ENCODE data around the gene ZNF688. TPM values are rescaled to one million over a fixed set of nuclear protein-coding genes. Genes with fewer than 3 reads are reported as not detected.
"Not testable (repeated sequence)": the region's sequence is repeated elsewhere in the genome, so short reads cannot be mapped to it uniquely, and the experiment has no call there.

ZNF688 gene
- total RNA-seq, 1 donor from 2014 or later: 9.2 TPM

DNA sequence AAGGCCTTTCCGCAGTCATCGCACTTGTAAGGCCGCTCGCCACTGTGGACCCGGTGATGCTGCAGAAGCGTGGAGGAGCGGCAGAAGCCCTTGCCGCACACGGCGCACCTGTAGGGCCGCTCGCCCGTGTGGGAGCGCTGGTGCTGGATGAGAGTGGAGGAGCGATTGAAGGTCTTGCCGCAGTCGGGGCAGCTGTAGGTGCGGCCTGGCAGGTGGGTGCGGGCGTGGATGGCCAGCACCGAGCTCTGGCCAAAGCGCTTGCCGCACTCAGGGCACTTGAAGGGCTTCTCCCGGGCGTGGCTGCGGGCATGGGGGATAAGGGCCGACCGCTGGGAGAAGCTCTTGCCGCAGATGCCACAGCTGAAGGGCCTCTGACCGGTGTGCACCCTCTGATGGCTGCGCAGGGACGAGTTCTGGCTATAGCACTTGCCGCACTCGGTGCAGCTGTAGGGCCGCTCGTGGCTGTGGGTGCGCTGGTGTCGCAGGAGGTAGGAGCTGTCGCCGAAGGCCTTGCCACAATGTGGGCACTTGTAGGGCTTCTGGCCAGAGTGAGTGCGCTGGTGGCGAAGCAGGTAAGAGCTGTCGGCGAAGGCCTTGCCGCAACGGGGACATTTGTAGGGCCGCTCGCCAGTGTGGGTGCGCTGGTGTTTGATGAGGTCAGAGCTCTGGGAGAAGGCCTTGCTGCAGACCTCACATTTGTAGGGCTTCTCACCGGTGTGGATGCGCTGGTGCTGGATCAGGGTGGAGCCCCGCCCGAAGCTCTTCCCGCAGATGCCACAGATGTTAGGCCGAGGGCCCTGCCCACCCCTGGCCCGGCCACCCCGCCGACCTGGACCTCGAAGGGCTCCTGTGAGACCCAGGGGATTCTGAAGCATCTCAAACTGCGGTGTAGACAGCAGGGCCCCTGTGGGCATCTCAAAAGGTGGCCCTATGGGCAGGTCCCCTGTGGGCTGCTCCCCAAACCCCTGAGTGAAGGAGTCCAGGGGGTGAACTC lies 46.6 kb downstream of the ZNF688 start:
- H3K36me3 ChIP-seq (ENCODE audit: control insufficient read depth, insufficient read depth, low read length): no peaks in the 10 kb centered on the region
- no peak for DNase-seq (ENCODE audit: low read depth)
- no peaks in the 10 kb centered on the region for H3K27me3 ChIP-seq (ENCODE audit: control insufficient read depth, insufficient read depth, low read length)
- no peak overlapping the region for H3K4me3 ChIP-seq (ENCODE audit: low read depth, low read length)
- TF ChIP-seq CTCF (IDR thresholded peaks at IDR 0.05; ENCODE audit: insufficient read depth, low read length, poor library complexity, severe bottlenecking): no peak

DNA sequence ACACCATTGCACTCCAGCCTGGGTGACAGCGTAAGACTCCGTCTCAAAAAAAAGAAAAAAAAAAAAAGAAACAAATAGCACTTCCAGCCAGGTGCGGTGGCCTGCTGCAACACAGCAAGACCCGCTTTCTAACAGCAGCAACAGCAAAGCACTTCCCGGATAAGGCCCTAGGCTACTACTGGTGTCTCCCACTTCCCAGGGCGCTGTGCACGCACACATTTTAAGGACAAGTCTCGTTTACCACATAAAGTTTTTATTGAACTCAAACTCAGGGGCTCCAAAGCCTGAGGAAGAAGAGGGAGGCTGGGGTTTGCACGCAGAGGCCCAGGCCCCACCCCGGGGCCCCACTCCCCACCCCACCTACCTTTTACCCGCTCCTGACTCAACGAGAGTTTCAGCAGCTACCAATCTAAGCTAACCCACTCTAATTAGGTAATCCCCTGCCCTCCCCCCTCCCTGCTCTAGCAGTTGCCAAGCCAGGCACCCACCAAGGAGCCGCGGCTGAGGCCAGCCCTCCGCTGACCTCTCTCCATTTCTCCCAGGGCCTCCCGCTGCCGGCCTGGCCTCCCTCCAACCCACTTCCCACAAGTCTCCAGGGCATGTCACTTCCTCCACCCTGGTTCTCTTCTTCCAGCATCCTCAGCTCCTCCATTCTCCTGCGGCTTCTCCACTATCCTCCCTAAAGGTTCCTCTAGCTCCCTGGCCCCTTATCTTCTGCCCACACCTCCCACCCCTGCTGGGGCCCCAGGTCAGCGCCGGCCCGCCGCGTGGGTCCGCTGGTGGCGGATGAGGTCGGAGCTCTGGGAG lies 47.5 kb downstream of the ZNF688 start:
- DNase-seq (ENCODE audit: low read depth): no peak
- no peak overlapping the region for H3K4me3 ChIP-seq (ENCODE audit: low read depth, low read length)
- no peaks in the 10 kb centered on the region for H3K36me3 ChIP-seq (ENCODE audit: control insufficient read depth, insufficient read depth, low read length)
- no peak for TF ChIP-seq CTCF (IDR thresholded peaks at IDR 0.05; ENCODE audit: insufficient read depth, low read length, poor library complexity, severe bottlenecking)
- H3K27me3 ChIP-seq (ENCODE audit: control insufficient read depth, insufficient read depth, low read length): no peaks in the 10 kb centered on the region

DNA sequence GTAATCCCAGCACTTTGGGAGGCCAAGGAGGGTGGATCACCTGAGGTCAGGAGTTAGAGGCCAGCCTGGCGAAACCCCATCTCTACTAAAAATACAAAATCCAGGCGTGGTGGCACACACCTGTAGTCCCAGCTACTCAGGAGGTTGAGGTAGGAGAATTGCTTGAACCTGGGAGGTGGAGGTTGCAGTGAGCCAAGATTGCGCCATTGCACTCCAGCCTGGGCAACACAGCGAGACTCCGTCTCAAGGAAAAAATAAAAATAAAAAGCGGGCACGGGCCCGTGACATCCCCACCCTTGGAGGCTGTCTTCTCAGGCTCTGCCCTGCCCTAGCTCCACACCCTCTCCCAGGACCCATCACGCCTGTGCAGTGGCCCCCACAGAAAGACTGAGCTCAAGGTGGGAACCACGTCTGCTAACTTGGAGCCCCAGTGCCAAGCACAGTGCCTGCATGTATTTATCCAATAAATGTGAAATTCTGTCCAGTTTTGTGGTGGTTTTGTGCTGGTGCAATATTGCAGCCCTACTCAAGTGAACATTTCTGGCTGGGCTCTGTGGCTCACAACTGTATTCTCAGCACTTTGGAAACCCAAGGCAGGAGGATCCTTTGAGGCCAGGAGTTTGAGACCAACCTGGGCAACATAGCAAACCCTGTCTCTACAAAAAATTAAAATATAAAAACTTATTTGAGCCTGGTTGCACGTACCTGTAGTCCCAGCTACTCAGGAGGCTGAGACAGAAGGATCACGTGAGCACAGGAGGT lies 48.6 kb downstream of the ZNF688 start:
- not testable (repeated sequence) for H3K4me3 ChIP-seq (ENCODE audit: low read depth, low read length); H3K27me3 ChIP-seq (ENCODE audit: control insufficient read depth, insufficient read depth, low read length); DNase-seq (ENCODE audit: low read depth); H3K36me3 ChIP-seq (ENCODE audit: control insufficient read depth, insufficient read depth, low read length)

GRCh38 chr16:30521873-30522641 lies 49.5 kb downstream of the ZNF688 start:
- H3K27me3 ChIP-seq (ENCODE audit: control insufficient read depth, insufficient read depth, low read length): no peaks in the 10 kb centered on the region

DNA sequence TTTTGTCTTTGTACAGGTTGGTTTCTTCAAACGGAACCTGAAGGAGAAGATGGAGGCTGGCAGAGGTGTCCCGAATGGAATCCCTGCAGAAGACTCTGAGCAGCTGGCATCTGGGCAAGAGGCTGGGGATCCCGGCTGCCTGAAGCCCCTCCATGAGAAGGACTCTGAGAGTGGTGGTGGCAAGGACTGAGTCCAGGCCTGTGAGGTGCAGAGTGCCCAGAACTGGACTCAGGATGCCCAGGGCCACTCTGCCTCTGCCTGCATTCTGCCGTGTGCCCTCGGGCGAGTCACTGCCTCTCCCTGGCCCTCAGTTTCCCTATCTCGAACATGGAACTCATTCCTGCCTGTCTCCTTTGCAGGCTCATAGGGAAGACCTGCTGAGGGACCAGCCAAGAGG lies 50.0 kb downstream of the ZNF688 start:
- Histone ChIP-seq H3K36me3 (ENCODE audit: control insufficient read depth, insufficient read depth, low read length) (no peaks in the 10 kb centered on the region), H3K4me3 (ENCODE audit: low read depth, low read length) (no peak overlapping the region), H3K27me3 (ENCODE audit: control insufficient read depth, insufficient read depth, low read length) (no peaks in the 10 kb centered on the region)
- TF ChIP-seq CTCF (IDR thresholded peaks at IDR 0.05; ENCODE audit: insufficient read depth, low read length, poor library complexity, severe bottlenecking): no peak
- DNase-seq (ENCODE audit: low read depth): no peak

More at GRCh38 chr16:30521873-30522641, 49.5 kb downstream of the ZNF688 start:
- H3K36me3 ChIP-seq (ENCODE audit: control insufficient read depth, insufficient read depth, low read length): no peaks in the 10 kb centered on the region
- H3K4me3 ChIP-seq (ENCODE audit: low read depth, low read length): no peak overlapping the region
- peak; percentile 55 for DNase-seq (ENCODE audit: low read depth)
- TF ChIP-seq CTCF (IDR thresholded peaks at IDR 0.05; ENCODE audit: insufficient read depth, low read length, poor library complexity, severe bottlenecking): no peak

Other genes with a start within 250 kb of the ZNF688 start
- gene CD2BP2, start 216.4 kb downstream of the ZNF688 start, total RNA-seq: 82.1 and 107 TPM in 2 replicates
- gene TBC1D10B, start 201.2 kb downstream of the ZNF688 start, total RNA-seq: 47.0 and 51.9 TPM in 2 replicates
- not detected in 2 replicates for gene MYL11, start 196.9 kb downstream of the ZNF688 start, total RNA-seq
- gene SEPTIN1, start 189.2 kb downstream of the ZNF688 start, total RNA-seq: 0.38 and 0.62 TPM in 2 replicates
- gene ZNF48, start 176.3 kb downstream of the ZNF688 start, total RNA-seq: 24.4 and 27.4 TPM in 2 replicates
- 10.3 and 16.7 TPM in 2 replicates for gene ZNF771, start 164.1 kb downstream of the ZNF688 start, total RNA-seq
- gene DCTPP1, start 141.7 kb downstream of the ZNF688 start, total RNA-seq: 42.1 and 50.5 TPM in 2 replicates
- 45.2 and 51.3 TPM in 2 replicates for gene SEPHS2, start 125.8 kb downstream of the ZNF688 start, total RNA-seq
- gene ITGAL, start 99.0 kb downstream of the ZNF688 start, total RNA-seq: 0.04 TPM in 1 of 2 replicates, not detected in the other
- gene ZNF768, start 45.1 kb downstream of the ZNF688 start, total RNA-seq: 50.9 and 59.5 TPM in 2 replicates
- 9.9 and 12.5 TPM in 2 replicates for gene ZNF747, start 36.9 kb downstream of the ZNF688 start, total RNA-seq
- gene ZNF764, start 13.3 kb downstream of the ZNF688 start, total RNA-seq: 8.5 and 9.2 TPM in 2 replicates
- gene ZNF785, start 14.0 kb upstream of the ZNF688 start, total RNA-seq: 8.8 and 9.7 TPM in 2 replicates
- 12.3 and 13.8 TPM in 2 replicates for gene ZNF689, start 38.7 kb upstream of the ZNF688 start, total RNA-seq
- gene PRR14, start 79.2 kb upstream of the ZNF688 start, total RNA-seq: 22.6 and 24.3 TPM in 2 replicates
- 47.2 and 51.5 TPM in 2 replicates for gene FBRS, start 86.7 kb upstream of the ZNF688 start, total RNA-seq
- 15.5 and 18.1 TPM in 2 replicates for gene SRCAP, start 127.5 kb upstream of the ZNF688 start, total RNA-seq
- gene PHKG2, start 176.7 kb upstream of the ZNF688 start, total RNA-seq: 23.6 and 32.3 TPM in 2 replicates
- 1.6 and 5.7 TPM in 2 replicates for gene CFAP119, start 190.3 kb upstream of the ZNF688 start, total RNA-seq
- 101 and 130 TPM in 2 replicates for gene RNF40, start 190.6 kb upstream of the ZNF688 start, total RNA-seq
- 22.8 and 23.9 TPM in 2 replicates for gene ZNF629, start 215.5 kb upstream of the ZNF688 start, total RNA-seq